Measurements from ENCODE around the gene TRMT2A. TPM values are rescaled to one million over a fixed set of nuclear protein-coding genes. Genes with fewer than 3 reads are reported as not detected.

The TRMT2A gene
- total RNA-seq, 3 donors from 2014 or later (not counting 1 experiment from before 2014, with no cell fraction given), result 86.4 to 104 (median 86.5) TPM

DNA sequence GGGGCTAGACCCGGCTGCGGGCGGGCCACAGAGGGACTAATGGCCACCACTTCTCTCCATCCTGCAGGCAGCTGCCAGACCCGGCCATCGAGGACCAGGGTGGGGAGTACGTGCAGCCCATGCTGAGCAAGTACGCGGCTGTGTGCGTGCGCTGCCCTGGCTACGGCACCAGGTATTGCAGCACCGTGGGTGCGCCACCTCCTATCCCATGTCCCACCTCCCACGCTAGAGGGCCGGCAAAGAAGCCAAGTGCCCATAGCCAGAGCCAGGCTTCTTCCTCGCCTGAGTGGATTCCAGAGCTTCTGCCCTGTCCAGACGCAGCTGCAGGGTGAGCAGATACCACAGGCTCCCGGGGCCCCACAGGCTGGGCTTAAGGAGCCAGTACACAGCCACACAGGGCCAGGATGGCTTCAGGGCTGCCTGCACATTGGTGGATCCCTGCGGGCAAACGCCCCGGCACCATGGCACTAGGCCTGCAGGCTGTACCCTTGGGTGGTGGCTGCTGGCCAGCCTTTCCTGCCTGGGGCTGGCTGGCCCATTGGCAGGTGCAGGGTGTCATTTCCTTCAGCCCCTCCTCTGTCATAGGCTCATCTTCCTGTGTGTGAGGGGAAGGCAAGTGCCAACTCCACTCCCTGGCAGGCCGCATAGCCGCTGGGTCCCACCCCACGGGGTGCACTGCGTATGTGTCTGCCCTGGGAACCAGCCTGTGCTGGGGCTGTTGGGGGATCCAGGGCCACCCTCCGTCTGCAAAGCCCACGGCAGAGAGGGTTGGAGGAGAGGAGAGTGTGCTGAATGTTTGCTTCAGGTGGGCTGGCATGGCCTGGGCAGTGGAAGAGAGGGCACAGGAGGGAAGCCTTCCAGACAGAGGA, 53.5 kb downstream of the TRMT2A start:
- no peak for TF ChIP-seq CTCF (IDR thresholded peaks at IDR 0.05)
- no peaks in the 10 kb centered on the region for H3K9me3 Mint-ChIP-seq
- peak overlapping the region; percentile 64 for H3K27ac Mint-ChIP-seq
- ATAC-seq, result peak; percentile 24 to 78 (median 74)
- intact Hi-C loops (cut with micrococcal nuclease), result no loop called here
- H3K9me3 ChIP-seq (ENCODE audit: control insufficient read depth, insufficient read depth, low read length), result no peaks in the 10 kb centered on the region
- H3K36me3 Mint-ChIP-seq, result no peaks in the 10 kb centered on the region
- no peak overlapping the region for H3K27ac ChIP-seq (ENCODE audit: low read length)
- WGBS (ENCODE audit: insufficient coverage), result 92% methylated on average over 27 of the region's 27 CpGs
- H3K27me3 Mint-ChIP-seq (ENCODE audit: low read depth in 2 of 2), result no peaks in the 10 kb centered on the region
- H3K36me3 ChIP-seq (ENCODE audit: control insufficient read depth, insufficient read depth, low read length), result peaks cover 40% of the 10 kb centered on the region
- DNase-seq, result no peak
- H3K4me1 ChIP-seq (ENCODE audit: control insufficient read depth, insufficient read depth, low read length), result peaks cover 21% of the 10 kb centered on the region
- H3K4me3 Mint-ChIP-seq, result peak overlapping the region; percentile 73
- peaks cover 23 to 28% of the 10 kb centered on the region in 2 donors for H3K4me1 Mint-ChIP-seq
- no peak overlapping the region for H3K4me3 ChIP-seq (ENCODE audit: low read length)
- no peaks in the 10 kb centered on the region for H3K27me3 ChIP-seq (ENCODE audit: control insufficient read depth, insufficient read depth, low read length)

DNA sequence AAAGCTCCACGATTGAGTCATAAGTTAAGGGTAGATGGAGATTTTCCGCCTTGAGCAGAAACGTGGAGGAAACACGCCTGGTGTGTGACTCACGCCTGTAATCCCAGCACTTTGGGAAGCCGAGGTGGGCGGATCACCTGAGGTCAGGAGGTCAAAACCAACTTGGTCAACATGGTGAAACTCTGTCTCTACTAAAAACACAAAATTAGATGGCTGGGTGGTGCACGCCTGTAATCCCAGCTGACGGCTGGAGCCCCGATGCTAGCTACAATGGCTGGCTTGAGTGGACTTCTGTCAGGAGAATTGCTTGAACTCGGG, 54.3 kb downstream of the TRMT2A start:
- no peak for TF ChIP-seq CTCF (IDR thresholded peaks at IDR 0.05)
- peak overlapping the region in 1 of 2 donors; percentile 43 for H3K27ac Mint-ChIP-seq
- 92% methylated on average over 11 of the region's 11 CpGs for WGBS (ENCODE audit: insufficient coverage)
- H3K4me1 Mint-ChIP-seq, result peaks cover 31 to 34% of the 10 kb centered on the region in 2 donors
- Histone ChIP-seq H3K4me3 (ENCODE audit: low read length) (no peak overlapping the region), H3K27ac (ENCODE audit: low read length) (no peak overlapping the region), H3K9me3 (ENCODE audit: control insufficient read depth, insufficient read depth, low read length) (no peaks in the 10 kb centered on the region), H3K4me1 (ENCODE audit: control insufficient read depth, insufficient read depth, low read length) (peaks cover 21% of the 10 kb centered on the region), H3K27me3 (ENCODE audit: control insufficient read depth, insufficient read depth, low read length) (no peaks in the 10 kb centered on the region), H3K36me3 (ENCODE audit: control insufficient read depth, insufficient read depth, low read length) (peaks cover 42% of the 10 kb centered on the region)
- no peaks in the 10 kb centered on the region for H3K9me3 Mint-ChIP-seq
- intact Hi-C loops (cut with micrococcal nuclease), result no loop called here
- no peak for ATAC-seq
- no peaks in the 10 kb centered on the region for H3K27me3 Mint-ChIP-seq (ENCODE audit: low read depth in 2 of 2)
- DNase-seq, result no peak
- peak overlapping the region; percentile 19 for H3K4me3 Mint-ChIP-seq
- H3K36me3 Mint-ChIP-seq, result no peaks in the 10 kb centered on the region

DNA sequence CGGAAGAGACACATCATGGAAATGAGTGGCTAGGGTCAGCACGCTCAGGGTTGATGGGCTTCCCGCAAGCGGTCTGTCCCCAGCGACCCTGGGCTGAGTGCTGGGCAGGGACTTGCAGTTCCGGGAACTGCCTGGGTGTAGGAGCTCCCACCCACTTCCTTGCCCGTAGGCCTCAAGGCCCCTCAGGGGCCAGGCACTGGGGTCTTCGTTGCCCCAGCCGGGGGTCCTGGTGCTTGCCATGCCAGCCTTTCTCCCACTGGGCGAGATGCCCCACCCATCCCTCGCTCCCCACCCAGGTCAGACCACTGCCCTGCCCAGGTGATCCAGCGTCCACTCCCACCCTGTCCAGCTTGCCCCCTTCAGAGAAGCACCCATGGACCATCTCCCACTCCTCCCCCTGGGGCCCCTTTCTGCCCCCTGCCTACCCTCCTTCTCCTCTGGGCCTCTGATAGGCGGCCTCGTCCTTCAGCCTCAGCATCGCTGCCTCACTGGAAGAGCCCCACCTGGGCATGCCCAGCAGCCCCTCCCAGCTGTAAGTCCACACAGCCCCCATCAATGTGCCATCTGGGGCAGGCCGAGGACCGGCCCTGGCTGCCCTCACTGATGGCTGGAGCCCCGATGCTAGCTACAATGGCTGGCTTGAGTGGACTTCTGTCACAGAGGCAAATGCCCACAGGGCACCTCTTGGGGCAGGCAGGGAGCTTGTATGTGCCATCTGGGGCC, 54.8 kb downstream of the TRMT2A start:
- Histone ChIP-seq H3K27me3 (ENCODE audit: control insufficient read depth, insufficient read depth, low read length) (no peaks in the 10 kb centered on the region), H3K4me3 (ENCODE audit: low read length) (no peak overlapping the region), H3K9me3 (ENCODE audit: control insufficient read depth, insufficient read depth, low read length) (no peaks in the 10 kb centered on the region), H3K27ac (ENCODE audit: low read length) (no peak overlapping the region), H3K36me3 (ENCODE audit: control insufficient read depth, insufficient read depth, low read length) (peaks cover 46% of the 10 kb centered on the region), H3K4me1 (ENCODE audit: control insufficient read depth, insufficient read depth, low read length) (peaks cover 21% of the 10 kb centered on the region)
- no peak for TF ChIP-seq CTCF (IDR thresholded peaks at IDR 0.05)
- WGBS (ENCODE audit: insufficient coverage), result 97% methylated on average over 18 of the region's 18 CpGs
- intact Hi-C loops (cut with micrococcal nuclease), result no loop called here
- Mint-ChIP-seq H3K27ac (peak overlapping the region in 1 of 2 donors; percentile 43), H3K36me3 (no peaks in the 10 kb centered on the region), H3K27me3 (ENCODE audit: low read depth in 2 of 2) (no peaks in the 10 kb centered on the region), H3K9me3 (no peaks in the 10 kb centered on the region), H3K4me3 (no peak overlapping the region), H3K4me1 (peaks cover 31 to 34% of the 10 kb centered on the region in 2 donors)
- ATAC-seq (no peak), DNase-seq (no peak)

Other genes starting within 250 kb of the TRMT2A start
- 10 to 100 TPM; 37.5 to 56.2 (median 38.2) TPM for gene COMT, start 175.5 kb downstream of the TRMT2A start, total RNA-seq
- 10 to 100 TPM; 23.5 to 37.3 (median 24.4) TPM for gene TXNRD2, start 175.4 kb downstream of the TRMT2A start, total RNA-seq
- 10 to 100 TPM; 37.8 to 62.0 (median 38.7) TPM for gene ARVCF, start 100.4 kb downstream of the TRMT2A start, total RNA-seq
- gene TANGO2, start 96.1 kb downstream of the TRMT2A start, total RNA-seq, result 10 to 100 TPM; 33.3 to 53.0 (median 46.2) TPM
- gene DGCR8, start 37.0 kb downstream of the TRMT2A start, total RNA-seq, result 10 to 100 TPM; 45.3 to 64.7 (median 64.0) TPM
- 10 to 100 TPM; 54.0 to 61.0 (median 56.3) TPM for gene RANBP1, start 1.1 kb downstream of the TRMT2A start, total RNA-seq
- gene ZDHHC8, start 14.6 kb upstream of the TRMT2A start, total RNA-seq, result 10 to 100 TPM; 64.0 to 75.6 (median 65.3) TPM
- gene CCDC188, start 33.8 kb upstream of the TRMT2A start, total RNA-seq, result under 1 TPM in 1 of 3 donors, not detected in 2; 0.64 TPM
- 1 to 10 TPM; 1.2 to 2.9 (median 1.6) TPM for gene RTN4R, start 151.1 kb upstream of the TRMT2A start, total RNA-seq
- gene DGCR6L, start 202.8 kb upstream of the TRMT2A start, total RNA-seq, result 10 to 100 TPM; 20.3 to 34.3 (median 33.0) TPM

All from natural killer cell (primary cell).